ENCODE measurements around the gene GPC4. TPM values are rescaled to one million over a fixed set of nuclear protein-coding genes. Genes with fewer than 3 reads are reported as not detected.
A peak's percentile ranks its signal among the peaks of the same experiment; 100 is the strongest.

The GPC4 gene
- total RNA-seq, 1 experiment from 2014 or later: 17.8 TPM

DNA sequence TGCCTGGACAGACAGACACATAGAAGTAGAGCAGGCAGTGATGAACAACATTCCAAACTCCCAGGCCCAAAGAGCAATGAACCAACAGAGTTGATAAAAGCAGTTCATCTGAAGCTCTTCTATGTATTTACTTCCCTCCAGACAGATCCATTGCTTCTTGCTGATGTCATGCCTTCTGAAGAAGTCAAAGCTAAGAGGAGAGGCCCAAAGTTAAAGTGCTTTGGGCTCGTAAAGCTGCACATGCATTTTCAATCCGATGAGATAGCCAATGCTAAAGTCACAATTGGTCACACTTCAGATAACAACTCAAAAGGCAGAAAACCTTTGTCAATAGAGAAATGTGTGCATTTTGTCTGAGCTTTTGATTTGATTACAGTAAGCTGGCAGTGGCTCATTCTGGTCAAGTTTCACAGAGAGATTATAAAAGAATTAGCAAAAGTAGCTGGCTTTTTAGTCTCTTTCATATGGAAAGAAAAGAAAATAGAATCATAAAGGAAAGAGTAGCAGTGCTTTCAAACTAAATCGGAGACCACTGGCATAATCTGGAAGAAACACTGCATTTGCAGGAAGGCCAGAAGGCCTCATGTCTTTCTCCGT lies 82.0 kb downstream of the GPC4 start:
- no peak for TF ChIP-seq EZH2 (IDR thresholded peaks at IDR 0.05; ENCODE audit: borderline replicate concordance, low read depth, low read length, poor library complexity, severe bottlenecking)
- TF ChIP-seq, protein P1, sequence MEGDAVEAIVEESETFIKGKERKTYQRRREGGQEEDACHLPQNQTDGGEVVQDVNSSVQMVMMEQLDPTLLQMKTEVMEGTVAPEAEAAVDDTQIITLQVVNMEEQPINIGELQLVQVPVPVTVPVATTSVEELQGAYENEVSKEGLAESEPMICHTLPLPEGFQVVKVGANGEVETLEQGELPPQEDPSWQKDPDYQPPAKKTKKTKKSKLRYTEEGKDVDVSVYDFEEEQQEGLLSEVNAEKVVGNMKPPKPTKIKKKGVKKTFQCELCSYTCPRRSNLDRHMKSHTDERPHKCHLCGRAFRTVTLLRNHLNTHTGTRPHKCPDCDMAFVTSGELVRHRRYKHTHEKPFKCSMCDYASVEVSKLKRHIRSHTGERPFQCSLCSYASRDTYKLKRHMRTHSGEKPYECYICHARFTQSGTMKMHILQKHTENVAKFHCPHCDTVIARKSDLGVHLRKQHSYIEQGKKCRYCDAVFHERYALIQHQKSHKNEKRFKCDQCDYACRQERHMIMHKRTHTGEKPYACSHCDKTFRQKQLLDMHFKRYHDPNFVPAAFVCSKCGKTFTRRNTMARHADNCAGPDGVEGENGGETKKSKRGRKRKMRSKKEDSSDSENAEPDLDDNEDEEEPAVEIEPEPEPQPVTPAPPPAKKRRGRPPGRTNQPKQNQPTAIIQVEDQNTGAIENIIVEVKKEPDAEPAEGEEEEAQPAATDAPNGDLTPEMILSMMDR (conservative IDR thresholded peaks at IDR 0.05; ENCODE audit: low read depth, low read length): no peak
- H3K4me1 ChIP-seq (ENCODE audit: insufficient read depth, low read length, poor library complexity, severe bottlenecking): peaks cover 17% of the 10 kb centered on the region
- ChIA-PET CTCF (no interaction called here), POLR2A (ENCODE audit: low non-redundant PET) (no interaction called here)
- H3K27ac ChIP-seq (ENCODE audit: low read depth, low read length, poor library complexity, severe bottlenecking): peak overlapping the region; percentile 15
- H3K27me3 ChIP-seq (replicated peaks; ENCODE audit: insufficient read depth, low read depth, low read length, poor library complexity): no peaks in the 10 kb centered on the region
- H3K36me3 ChIP-seq (ENCODE audit: insufficient read depth, low read length, poor library complexity, severe bottlenecking): no peaks in the 10 kb centered on the region
- no peaks in the 10 kb centered on the region for H3K9me3 ChIP-seq (ENCODE audit: low read depth, low read length, poor library complexity, severe bottlenecking)
- BruUV-seq (replicated peaks): no TSS peak
- no peak overlapping the region for H3K4me3 ChIP-seq (ENCODE audit: low read depth, low read length, poor library complexity, severe bottlenecking)
- intact Hi-C loops (cut with micrococcal nuclease; ENCODE audit: unreplicated experiment): no loop called here
- DNase-seq (ENCODE audit: low spot score): peak; percentile 54

DNA sequence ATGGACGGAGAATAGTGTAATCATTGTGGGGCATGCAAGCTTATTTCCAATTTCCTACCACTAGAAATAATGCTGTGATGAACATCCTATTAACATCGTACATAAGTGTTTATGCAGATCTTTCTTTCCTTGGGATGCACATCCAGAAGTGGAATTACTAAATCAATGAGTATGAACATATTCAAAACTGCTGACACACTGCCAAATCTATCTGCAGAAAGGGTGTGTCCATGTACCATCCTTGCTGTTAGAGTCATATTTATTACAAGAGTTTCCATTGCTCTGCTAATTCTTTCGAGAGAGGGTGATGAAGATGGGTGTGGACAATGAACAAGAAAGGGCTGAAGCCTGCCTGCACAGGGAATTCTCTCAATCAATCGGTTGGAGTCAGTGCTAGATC lies 82.6 kb downstream of the GPC4 start:
- no peaks in the 10 kb centered on the region for H3K9me3 ChIP-seq (ENCODE audit: low read depth, low read length, poor library complexity, severe bottlenecking)
- no peak for DNase-seq (ENCODE audit: low spot score)
- BruUV-seq (replicated peaks): no TSS peak
- no peaks in the 10 kb centered on the region for H3K36me3 ChIP-seq (ENCODE audit: insufficient read depth, low read length, poor library complexity, severe bottlenecking)
- POLR2A ChIA-PET (ENCODE audit: low non-redundant PET): no interaction called here
- H3K27ac ChIP-seq (ENCODE audit: low read depth, low read length, poor library complexity, severe bottlenecking): no peak overlapping the region
- intact Hi-C loops (cut with micrococcal nuclease; ENCODE audit: unreplicated experiment): no loop called here
- H3K4me1 ChIP-seq (ENCODE audit: insufficient read depth, low read length, poor library complexity, severe bottlenecking): peaks cover 17% of the 10 kb centered on the region
- CTCF ChIA-PET: no interaction called here
- no peak overlapping the region for H3K4me3 ChIP-seq (ENCODE audit: low read depth, low read length, poor library complexity, severe bottlenecking)
- no peak for TF ChIP-seq EZH2 (IDR thresholded peaks at IDR 0.05; ENCODE audit: borderline replicate concordance, low read depth, low read length, poor library complexity, severe bottlenecking)
- TF ChIP-seq, protein P1 (conservative IDR thresholded peaks at IDR 0.05; ENCODE audit: low read depth, low read length): no peak
- H3K27me3 ChIP-seq (replicated peaks; ENCODE audit: insufficient read depth, low read depth, low read length, poor library complexity): no peaks in the 10 kb centered on the region

DNA sequence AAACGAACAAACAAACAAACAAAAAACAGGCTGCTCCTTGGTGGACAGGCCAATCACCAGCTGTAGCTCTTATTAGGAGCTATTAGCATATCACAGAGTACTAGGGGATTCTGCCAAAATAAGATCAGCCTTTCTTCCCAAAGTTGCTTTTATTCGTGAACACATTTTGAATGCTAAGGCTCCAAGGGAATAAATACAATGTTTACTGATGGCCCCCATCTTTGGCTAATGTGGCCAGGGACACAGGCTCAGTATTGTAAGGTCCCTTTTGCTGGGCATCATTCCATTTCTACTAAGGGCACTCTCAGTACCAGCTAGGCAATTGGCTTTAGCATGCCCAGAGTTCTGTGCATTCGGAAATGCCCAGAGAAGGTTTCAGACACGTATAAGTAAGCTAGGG lies 84.3 kb downstream of the GPC4 start:
- POLR2A ChIA-PET (ENCODE audit: low non-redundant PET): no interaction called here
- peaks cover 17% of the 10 kb centered on the region for H3K4me1 ChIP-seq (ENCODE audit: insufficient read depth, low read length, poor library complexity, severe bottlenecking)
- BruUV-seq (replicated peaks): no TSS peak

More for the DNA sequence above, 84.3 kb downstream of the GPC4 start:
- H3K4me3 ChIP-seq (ENCODE audit: low read depth, low read length, poor library complexity, severe bottlenecking): no peak overlapping the region
- no peaks in the 10 kb centered on the region for H3K36me3 ChIP-seq (ENCODE audit: insufficient read depth, low read length, poor library complexity, severe bottlenecking)
- no peak for DNase-seq (ENCODE audit: low spot score)
- no peaks in the 10 kb centered on the region for H3K27me3 ChIP-seq (replicated peaks; ENCODE audit: insufficient read depth, low read depth, low read length, poor library complexity)
- no peak overlapping the region for H3K27ac ChIP-seq (ENCODE audit: low read depth, low read length, poor library complexity, severe bottlenecking)
- CTCF ChIA-PET: no interaction called here
- intact Hi-C loops (cut with micrococcal nuclease; ENCODE audit: unreplicated experiment): no loop called here
- H3K9me3 ChIP-seq (ENCODE audit: low read depth, low read length, poor library complexity, severe bottlenecking): no peaks in the 10 kb centered on the region
- TF ChIP-seq, protein P1 (conservative IDR thresholded peaks at IDR 0.05; ENCODE audit: low read depth, low read length): no peak
- TF ChIP-seq EZH2 (IDR thresholded peaks at IDR 0.05; ENCODE audit: borderline replicate concordance, low read depth, low read length, poor library complexity, severe bottlenecking): no peak

Measured in A673 (cell line).